HG02798 (cell line): ENCODE data around the gene FES.
"Not testable (repeated sequence)": the region's sequence is repeated elsewhere in the genome, so short reads cannot be mapped to it uniquely, and the experiment has no call there.

Experiments used
- ATAC-seq: cut with Tn5 transposase; IDR thresholded peaks from one replicate; pipeline ENCODE4 v1.9.1; 2021; ENCODE audit warnings: mild to moderate bottlenecking; ENCODE audit not compliant: unreplicated experiment, poor library complexity

FES gene

GRCh38 chr15:90889736-90890456, 5.6 kb downstream of the FES start:
- no peak for ATAC-seq

- no peak for ATAC-seq
Measured at GRCh38 chr15:90890839-90891238, 6.5 kb downstream of the FES start.

- no peak for ATAC-seq
Measured at GRCh38 chr15:90891346-90891949, 7.1 kb downstream of the FES start.

GRCh38 chr15:90892023-90892422, 7.7 kb downstream of the FES start:
- no peak for ATAC-seq

- no peak for ATAC-seq
Measured at GRCh38 chr15:90892498-90893174, 8.3 kb downstream of the FES start.

- ATAC-seq = no peak
Measured at GRCh38 chr15:90893175-90894090, 9.1 kb downstream of the FES start.

- no peak for ATAC-seq
Measured at GRCh38 chr15:90895571-90896117, 11.3 kb downstream of the FES start.

GRCh38 chr15:90897131-90897655, 12.9 kb downstream of the FES start:
- not testable (repeated sequence) for ATAC-seq

- ATAC-seq = no peak
Measured at GRCh38 chr15:90901175-90902039, 17.1 kb downstream of the FES start.

GRCh38 chr15:90902040-90902839, 17.9 kb downstream of the FES start:
- peak; percentile 79 for ATAC-seq

GRCh38 chr15:90902840-90903732, 18.8 kb downstream of the FES start, which contains the start of gene MAN2A2:
Gene MAN2A2 (plus strand): TSS chr15:90903302. CDS start chr15:90904208, 906 bp downstream.
- ATAC-seq = peak; percentile 59

GRCh38 chr15:90903733-90904536, 19.6 kb downstream of the FES start:
- ATAC-seq = no peak

- ATAC-seq = no peak
Measured at GRCh38 chr15:90904746-90905145, 20.4 kb downstream of the FES start.

- ATAC-seq = no peak
Measured at GRCh38 chr15:90905306-90906180, 21.2 kb downstream of the FES start.

GRCh38 chr15:90906181-90906849, 22.0 kb downstream of the FES start:
- ATAC-seq = no peak
